ENCODE measurements around the gene SLC2A4RG.

The SLC2A4RG gene

DNA sequence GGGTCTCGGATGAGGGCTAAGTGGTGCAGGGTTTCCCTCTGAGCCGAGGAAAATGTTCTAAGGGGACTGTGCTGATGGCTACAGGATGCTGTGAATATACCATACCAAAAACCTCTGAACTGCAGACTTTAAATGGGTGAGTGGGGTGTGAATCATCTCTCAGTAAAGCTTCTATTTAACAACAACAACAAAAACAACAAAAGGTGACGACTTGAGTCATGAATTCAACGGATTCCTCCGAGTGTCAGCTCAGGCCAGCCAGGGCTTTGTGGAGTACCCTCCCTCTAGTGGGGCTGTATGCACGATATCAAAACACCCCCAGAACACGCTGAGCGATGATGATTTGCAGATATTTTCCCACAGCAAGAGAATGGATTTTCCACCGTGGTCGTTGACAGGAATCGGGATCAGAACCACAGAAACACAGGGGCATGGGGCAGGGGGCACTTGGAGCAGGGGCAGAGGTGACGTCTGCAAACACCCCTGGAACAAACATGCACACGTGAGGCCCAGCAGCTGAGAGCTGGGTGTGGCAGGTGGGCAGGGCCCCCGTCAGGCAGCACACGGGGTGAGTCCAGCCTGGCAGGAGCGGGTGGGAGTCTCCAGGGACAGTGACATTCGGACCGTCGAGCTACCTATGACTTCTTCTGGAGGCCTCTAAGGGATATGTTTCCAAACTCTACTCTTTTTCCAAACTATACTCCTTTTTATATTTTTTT, 38.6 kb downstream of the SLC2A4RG start:
- no peak for DNase-seq

- no peak for DNase-seq
Measured at GRCh38 chr20:63778857-63779256, 39.3 kb downstream of the SLC2A4RG start.

DNA sequence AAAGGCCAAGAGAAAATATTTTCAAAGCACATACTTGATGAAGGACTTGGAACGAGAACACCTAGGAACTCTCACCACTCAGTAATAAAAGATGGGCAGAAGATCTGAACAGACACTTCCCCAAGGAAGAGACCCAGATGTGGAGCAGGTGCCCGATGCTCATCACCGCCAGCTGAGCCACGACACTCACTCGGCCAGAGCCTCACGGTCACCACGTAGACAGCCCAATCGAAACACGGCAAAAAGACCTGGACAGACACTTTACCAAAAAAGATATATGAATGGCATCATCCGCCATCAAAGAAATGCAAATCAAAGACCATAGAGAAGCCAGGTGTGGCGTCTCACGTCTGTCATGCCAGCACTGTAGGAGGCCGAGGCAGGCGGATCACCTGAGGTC, 41.6 kb downstream of the SLC2A4RG start:
- no peak for DNase-seq

DNA sequence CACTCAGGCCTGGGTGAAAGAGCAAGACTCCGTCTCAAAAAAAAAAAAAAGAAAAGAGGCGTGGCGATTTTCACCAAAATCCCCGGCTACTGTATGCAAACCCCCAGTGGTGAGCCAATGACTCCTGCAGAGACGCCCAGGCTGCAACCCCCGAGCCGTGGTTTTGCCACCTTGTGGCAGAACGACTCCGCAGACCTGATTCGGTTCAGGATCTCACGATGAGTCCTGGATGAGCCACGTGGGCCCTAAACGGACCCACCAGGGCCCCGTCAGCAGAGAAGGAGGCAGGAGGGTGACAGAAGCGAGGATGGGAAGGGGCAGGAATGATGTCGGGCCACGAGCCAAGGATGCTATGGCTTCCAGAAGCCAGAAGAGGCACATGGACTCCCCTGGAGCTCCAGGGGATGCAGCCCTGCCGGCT, 42.5 kb downstream of the SLC2A4RG start:
- DNase-seq: no peak

GRCh38 chr20:63782521-63782971, 43.0 kb downstream of the SLC2A4RG start:
- DNase-seq: no peak

GRCh38 chr20:63783970-63784369, 44.4 kb downstream of the SLC2A4RG start:
- DNase-seq: no peak

GRCh38 chr20:63785691-63786131, 46.1 kb downstream of the SLC2A4RG start:
- DNase-seq: peak; percentile 51

DNA sequence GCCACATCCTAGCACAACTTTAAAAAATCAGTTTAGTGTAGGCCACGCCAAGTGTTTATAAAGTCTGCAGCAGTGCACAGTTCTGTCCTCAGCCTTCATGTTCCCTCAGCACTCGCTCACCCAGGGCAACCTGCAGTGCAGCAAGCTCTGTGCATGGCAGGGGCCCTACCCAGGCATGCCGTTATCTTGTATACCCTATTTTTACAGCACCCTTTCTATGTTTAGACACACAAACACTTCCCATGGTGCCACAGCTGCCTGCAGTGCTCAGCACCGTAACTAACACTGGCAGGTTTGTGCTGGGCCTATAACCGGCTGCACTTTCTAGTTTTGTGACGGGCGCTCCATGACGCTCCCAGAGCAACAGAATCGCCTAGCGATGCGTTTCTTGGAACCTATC, 47.7 kb downstream of the SLC2A4RG start:
- DNase-seq: no peak

DNA sequence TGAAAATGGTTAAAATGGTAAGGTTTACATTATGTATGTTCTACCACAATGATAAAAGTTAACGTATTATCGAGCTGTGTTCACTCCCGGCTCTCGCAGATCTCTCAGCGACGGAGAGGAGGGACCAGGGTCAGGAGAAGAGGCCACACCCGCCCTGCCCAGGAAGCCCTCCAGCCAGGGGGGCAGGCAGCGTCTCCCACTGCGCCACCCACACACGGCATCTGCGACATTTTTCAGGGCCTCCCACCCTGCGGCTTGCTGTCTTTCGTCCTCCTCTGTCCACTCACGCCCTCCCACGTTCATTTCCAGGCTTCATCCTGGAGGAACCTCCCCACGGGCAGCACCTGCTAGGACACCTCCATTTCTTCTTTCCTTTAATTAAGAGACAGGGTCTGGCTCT, 48.2 kb downstream of the SLC2A4RG start:
- no peak for DNase-seq

- DNase-seq: no peak
Measured at GRCh38 chr20:63789836-63790571, 50.4 kb downstream of the SLC2A4RG start.

DNA sequence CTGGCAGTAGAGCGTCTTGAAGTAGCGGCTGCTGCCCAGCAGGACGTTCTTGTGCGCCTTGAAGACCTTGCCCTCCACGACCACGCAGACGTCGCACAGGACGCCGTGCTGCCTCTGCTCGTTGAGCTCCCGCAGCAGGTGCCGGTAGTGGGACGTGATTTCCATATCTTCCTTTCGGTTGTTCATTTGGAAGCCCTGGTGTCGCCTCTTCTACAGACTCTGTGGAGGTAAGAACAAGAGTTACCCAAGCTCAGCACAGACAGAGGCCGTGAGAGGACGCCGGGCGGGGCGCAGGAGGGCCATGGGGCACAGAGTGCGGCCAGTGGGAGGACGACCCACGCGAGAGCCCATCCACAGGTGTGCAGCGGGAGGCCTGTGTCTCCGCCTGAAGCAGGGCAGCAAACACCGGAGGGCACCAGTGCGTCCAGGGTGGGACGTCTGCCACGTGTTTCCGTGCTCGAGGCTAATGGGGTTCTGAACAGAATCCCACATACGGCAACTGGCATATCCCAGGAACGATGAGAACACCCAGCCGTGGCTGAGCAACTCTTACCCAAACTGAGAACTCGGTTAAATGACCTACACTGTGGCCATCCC, 51.1 kb downstream of the SLC2A4RG start:
- no peak for DNase-seq

DNA sequence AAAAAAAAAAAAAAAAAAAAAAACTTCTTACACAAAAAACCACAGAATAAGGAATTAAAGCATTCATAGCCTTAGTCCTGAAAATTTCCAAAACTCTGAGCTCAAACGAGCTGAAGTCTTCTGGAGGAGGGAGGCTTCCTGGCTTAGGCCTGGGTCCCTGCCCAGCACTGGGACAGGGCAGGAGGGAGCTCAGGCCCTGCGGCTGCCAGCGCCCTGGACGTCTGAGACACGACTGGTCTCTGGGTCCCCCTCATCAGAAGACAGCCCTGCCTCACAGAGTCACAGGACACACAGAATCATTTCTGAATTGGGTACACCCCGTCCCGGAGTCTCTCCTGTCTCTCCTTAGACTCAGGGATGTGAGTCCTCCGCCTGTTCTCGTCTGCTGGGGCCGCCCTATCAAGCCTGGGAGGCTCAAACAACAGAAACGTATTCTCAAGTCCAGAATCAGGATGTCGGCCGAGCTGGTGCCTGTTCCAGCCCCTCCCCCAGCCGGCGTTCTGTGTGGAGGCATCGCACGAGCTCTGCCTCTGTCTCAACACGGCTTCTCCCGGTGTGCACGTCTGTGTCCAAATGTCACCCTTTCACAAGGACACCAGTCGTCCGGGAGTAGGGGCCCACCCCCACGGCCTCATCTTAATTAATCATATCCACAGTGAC, 52.1 kb downstream of the SLC2A4RG start:
- no peak for DNase-seq

DNA sequence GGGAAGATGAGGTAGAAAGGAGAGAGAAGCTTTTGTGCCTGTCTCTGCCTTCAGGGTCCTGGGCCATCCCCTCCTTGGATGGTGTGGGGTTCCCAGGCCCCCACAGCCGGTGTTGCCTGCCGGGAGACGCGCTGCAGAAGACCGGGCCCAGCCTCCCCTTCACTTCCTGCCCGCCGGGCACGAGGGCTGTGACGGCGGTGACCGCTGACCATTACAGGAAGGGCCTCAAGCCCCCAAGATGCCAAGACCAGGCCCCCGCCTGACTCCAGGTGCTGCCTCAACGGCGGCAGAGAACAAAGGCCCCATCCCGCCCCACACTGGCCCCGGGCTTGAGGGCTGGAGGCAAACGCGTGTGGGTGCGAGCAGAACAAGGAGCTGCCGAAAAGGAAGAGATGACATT, 53.3 kb downstream of the SLC2A4RG start:
- DNase-seq: no peak

Data from NCI-H2227 treated with DMSO at 0.1 percent for 48 hours (cell line).